Aorta (tissue), 5 donors: Measurements from ENCODE around the gene SLC39A9. TPM values are rescaled to one million over a fixed set of nuclear protein-coding genes. Genes with fewer than 3 reads are reported as not detected.
A peak's percentile ranks its signal among the peaks of the same experiment; 100 is the strongest.

Experiments used
- ATAC-seq: fragments of 200-7000 bp; cut with Tn5 transposase; one replicate; pipeline ENCODE4 v1.9.1; 2022; ENCODE audit warnings: moderate library complexity; ENCODE audit not compliant: low FRiP score
- DNase-seq, 2 donors: peaks; one replicate each; pipeline ENCODE4 v3.0.0-alpha.2; 2020
- H3K27ac ChIP-seq, 2 donors: one replicate each; pipeline ENCODE4 v1.5.1; 2013; ENCODE audit warnings: low read length in 2 of 2, mild to moderate bottlenecking in 2 of 2, moderate library complexity in 2 of 2, control low read depth in 1 of 2, inconsistent platforms in 1 of 2, low read depth in 1 of 2
- H3K27me3 ChIP-seq, 2 donors: one replicate each; pipeline ENCODE4 v1.6.1; 2013; ENCODE audit warnings: control low read depth in 1 of 2, low read length in 1 of 2, mild to moderate bottlenecking in 1 of 2, moderate library complexity in 1 of 2; ENCODE audit not compliant: insufficient read depth in 2 of 2, control insufficient read depth in 1 of 2
- H3K36me3 ChIP-seq, 2 donors: one replicate each; pipeline ENCODE4 v1.6.1; 2013; ENCODE audit warnings: control low read depth in 1 of 2, low read length in 1 of 2, mild to moderate bottlenecking in 1 of 2; ENCODE audit not compliant: insufficient read depth in 2 of 2, control insufficient read depth in 1 of 2
- H3K4me1 ChIP-seq, 2 donors: one replicate each; pipeline ENCODE4 v1.6.1; 2013; ENCODE audit warnings: low read length in 2 of 2, control low read depth in 1 of 2, mild to moderate bottlenecking in 1 of 2, moderate library complexity in 1 of 2; ENCODE audit not compliant: insufficient read depth in 2 of 2, control insufficient read depth in 1 of 2
- H3K4me3 ChIP-seq, 2 donors: one replicate each; pipeline ENCODE4 v1.5.1; 2013; ENCODE audit warnings: low read length in 2 of 2, control low read depth in 1 of 2, mild to moderate bottlenecking in 1 of 2
- H3K9me3 ChIP-seq: one replicate; pipeline ENCODE4 v1.6.1; 2013; ENCODE audit warnings: mild to moderate bottlenecking, low read length; ENCODE audit not compliant: control insufficient read depth
- WGBS, 2 donors: extraction: QIAGEN DNeasy Blood & Tissue Kit; methylation state at CpG; one replicate each; pipeline ENCODE4 v1.1.7; 2013; 5-methylcytosine and 5-hydroxymethylcytosine counted together
- intact Hi-C, 2 donors: fragments of 100-400 bp; cut with DNase I; formaldehyde crosslinking; loops; one replicate each; pipeline versions ENCODE4 v1.14.2 to v1.15.0; 2022
- polyA plus RNA-seq, 2 donors: library from polyadenylated mRNA; stranded (reverse); fragments of 200-250 nt; gene quantifications; one replicate each; pipeline ENCODE4 v1.2.3, GENCODE V29; 2013
- total RNA-seq, 2 donors: library from RNA; stranded (reverse); fragmentation: NEBNext Ultra II Directional; extraction: Animal tissue kit (Norgen Biotek cat#: 25700); gene quantifications; one replicate each; pipeline ENCODE4 v1.2.1, GENCODE V29; 2021
- donor health status: healthy with polysubstance abuse.
- donor health status: Bipolar disorder and iron deficiency.
- donor health status: DM: no; HTN: no; CAD: no.
- donor health status: DM: no; HTN: no; CAD: no.
- donor health status: DM: yes; HTN: yes; CAD: no.

The SLC39A9 gene
- total and polyA plus RNA-seq, 4 donors: 10.1 to 44.3 (median 27.0) TPM

GRCh38 chr14:69355607-69356281, 42.7 kb upstream of the SLC39A9 start:
- no peaks in the 10 kb centered on the region for H3K36me3 ChIP-seq
- no peaks in the 10 kb centered on the region for H3K9me3 ChIP-seq
- intact Hi-C loops: loop anchor here (5.0 to 10.0 kb wide), 2 partner anchors 91 to 113 kb away; partner anchors contain the start of gene GALNT16 (in 1 of the 2)
- H3K4me1 ChIP-seq: no peaks in the 10 kb centered on the region
- peak overlapping the region; percentile 34 to 83 for H3K27ac ChIP-seq
- DNase-seq (peak in 1 of 2 donors; percentile 74), ATAC-seq (peak; percentile 73)
- WGBS, 2 donors: 5 to 8% methylated on average over 6 of the region's 6 CpGs
- H3K27me3 ChIP-seq: no peaks in the 10 kb centered on the region
- no peak overlapping the region for H3K4me3 ChIP-seq

GRCh38 chr14:69356903-69357543, 41.5 kb upstream of the SLC39A9 start:
- H3K27ac ChIP-seq: no peak overlapping the region
- no peak for DNase-seq
- ATAC-seq: no peak
- WGBS, 2 donors: 84% methylated on average over 7 of the region's 7 CpGs
- no peaks in the 10 kb centered on the region for H3K4me1 ChIP-seq
- no peaks in the 10 kb centered on the region for H3K9me3 ChIP-seq
- H3K27me3 ChIP-seq: no peaks in the 10 kb centered on the region
- H3K36me3 ChIP-seq: no peaks in the 10 kb centered on the region
- intact Hi-C loops: loop anchor here (5.0 to 10.0 kb wide), 2 partner anchors 92 to 115 kb away; partner anchors contain the start of gene GALNT16 (in 1 of the 2)
- H3K4me3 ChIP-seq: no peak overlapping the region

GRCh38 chr14:69357544-69358200, 40.8 kb upstream of the SLC39A9 start:
- ATAC-seq (no peak), DNase-seq (no peak)
- H3K36me3 ChIP-seq: no peaks in the 10 kb centered on the region
- no peak overlapping the region for H3K4me3 ChIP-seq
- H3K27me3 ChIP-seq: no peaks in the 10 kb centered on the region
- H3K9me3 ChIP-seq: no peaks in the 10 kb centered on the region
- H3K27ac ChIP-seq: no peak overlapping the region
- intact Hi-C loops: loop anchor here (5.0 to 10.0 kb wide), 2 partner anchors 93 to 115 kb away; partner anchors contain the start of gene GALNT16 (in 1 of the 2)
- no peaks in the 10 kb centered on the region for H3K4me1 ChIP-seq
- 93 to 95% methylated on average over 7 of the region's 7 CpGs for WGBS, 2 donors

- H3K9me3 ChIP-seq: no peaks in the 10 kb centered on the region
- intact Hi-C loops: loop anchor here (5.0 to 10.0 kb wide), 2 partner anchors 94 to 116 kb away; partner anchors contain the start of gene GALNT16 (in 1 of the 2)
- no peak overlapping the region for H3K27ac ChIP-seq
- 75 to 88% methylated on average over 12 of the region's 12 CpGs for WGBS, 2 donors
- no peaks in the 10 kb centered on the region for H3K36me3 ChIP-seq
- no peak overlapping the region for H3K4me3 ChIP-seq
- no peaks in the 10 kb centered on the region for H3K27me3 ChIP-seq
- DNase-seq (no peak), ATAC-seq (no peak)
- H3K4me1 ChIP-seq: no peaks in the 10 kb centered on the region
These were observed 40.1 kb upstream of the SLC39A9 start for GRCh38 chr14:69358233-69358963.

- Histone ChIP-seq H3K27ac (no peak overlapping the region), H3K9me3 (no peaks in the 10 kb centered on the region)
These were observed 39.5 kb upstream of the SLC39A9 start for GRCh38 chr14:69358966-69359365.

GRCh38 chr14:69360438-69361108, 37.9 kb upstream of the SLC39A9 start:
- WGBS, 2 donors: 35 to 41% methylated on average over 7 of the region's 7 CpGs
- no peaks in the 10 kb centered on the region for H3K9me3 ChIP-seq

More at GRCh38 chr14:69358966-69359365, 39.5 kb upstream of the SLC39A9 start:
- H3K36me3 ChIP-seq: no peaks in the 10 kb centered on the region
- ATAC-seq: no peak
- no peak overlapping the region for H3K4me3 ChIP-seq
- no peak for DNase-seq
- WGBS, 2 donors: 94 to 96% methylated on average over 3 of the region's 3 CpGs
- H3K27me3 ChIP-seq: no peaks in the 10 kb centered on the region
- no peaks in the 10 kb centered on the region for H3K4me1 ChIP-seq
- intact Hi-C loops: loop anchor here (5.0 to 10.0 kb wide), 2 partner anchors 94 to 117 kb away; partner anchors contain the start of gene GALNT16 (in 1 of the 2)

GRCh38 chr14:69363055-69363454, 35.4 kb upstream of the SLC39A9 start:
- H3K27ac ChIP-seq: no peak overlapping the region
- intact Hi-C loops: loop anchor here in 1 of 2 donors (1.0 kb wide), 1 partner anchor 121 kb away; no protein-coding TSS in a partner anchor
- H3K36me3 ChIP-seq: no peaks in the 10 kb centered on the region
- ATAC-seq (peak; percentile 72), DNase-seq (no peak)
- 10 to 12% methylated on average over 9 of the region's 9 CpGs for WGBS, 2 donors
- no peaks in the 10 kb centered on the region for H3K27me3 ChIP-seq
- H3K9me3 ChIP-seq: no peaks in the 10 kb centered on the region
- no peak overlapping the region for H3K4me3 ChIP-seq
- no peaks in the 10 kb centered on the region for H3K4me1 ChIP-seq

More at GRCh38 chr14:69360438-69361108, 37.9 kb upstream of the SLC39A9 start:
- DNase-seq (no peak), ATAC-seq (no peak)
- H3K27me3 ChIP-seq: no peaks in the 10 kb centered on the region
- H3K36me3 ChIP-seq: no peaks in the 10 kb centered on the region
- no peak overlapping the region for H3K27ac ChIP-seq
- no peaks in the 10 kb centered on the region for H3K4me1 ChIP-seq
- H3K4me3 ChIP-seq: no peak overlapping the region
- intact Hi-C loops: no loop called here
